GM19193 (cell line): ENCODE results near the gene F3.

Experiments
- POLR2A ChIP-seq: IDR thresholded peaks from 4 replicates; pipeline ENCODE4 v1.6.1; 2011; ENCODE audit not compliant: insufficient read depth, insufficient read length; ENCODE audit errors: extremely low read depth

The F3 gene

GRCh38 chr1:94514095-94514727 lies 27.3 kb downstream of the F3 start:
- TF ChIP-seq POLR2A, result no peak

GRCh38 chr1:94512816-94513215 lies 28.7 kb downstream of the F3 start:
- TF ChIP-seq POLR2A, result no peak

- TF ChIP-seq POLR2A, result no peak
Measured at GRCh38 chr1:94504601-94505000, 37.0 kb downstream of the F3 start.

- no peak for TF ChIP-seq POLR2A
Measured at GRCh38 chr1:94503153-94503552, 38.4 kb downstream of the F3 start.

- TF ChIP-seq POLR2A, result no peak
Measured at GRCh38 chr1:94501935-94502334, 39.6 kb downstream of the F3 start.

- no peak for TF ChIP-seq POLR2A
Measured at GRCh38 chr1:94501426-94501825, 40.1 kb downstream of the F3 start.

GRCh38 chr1:94496076-94496755 lies 45.3 kb downstream of the F3 start:
- no peak for TF ChIP-seq POLR2A

GRCh38 chr1:94490556-94490955 lies 51.0 kb downstream of the F3 start:
- no peak for TF ChIP-seq POLR2A

GRCh38 chr1:94486990-94487389 lies 54.6 kb downstream of the F3 start:
- no peak for TF ChIP-seq POLR2A

GRCh38 chr1:94481473-94481933 lies 60.1 kb downstream of the F3 start:
- TF ChIP-seq POLR2A, result no peak

GRCh38 chr1:94479682-94480081 lies 61.9 kb downstream of the F3 start:
- no peak for TF ChIP-seq POLR2A
